Activated T-helper 2 cell treated with anti-CD3 and anti-CD28 coated beads, Interferon-gamma antibody, Interleukin-2, Interleukin-4, amounts not matched to agents 10 μg/mL and 5 μg/mL and 100 μg/mL, durations not matched to agents 14 hours and 24 hours and 36 hours (primary cell): ENCODE measurements around the gene CDC14A. TPM values are rescaled to one million over a fixed set of nuclear protein-coding genes. Genes with fewer than 3 reads are reported as not detected.

Experiments used
- DNase-seq: peaks from one replicate; pipeline ENCODE4 v3.0.0; 2021; ENCODE audit warnings: low spot score
- H3K27ac Mint-ChIP-seq: one replicate; pipeline ENCODE4 v1.8.0; 2021; ENCODE audit warnings: mixed read lengths
- H3K27me3 Mint-ChIP-seq: one replicate; pipeline ENCODE4 v1.8.0; 2021; ENCODE audit warnings: low read depth, mixed read lengths
- H3K36me3 Mint-ChIP-seq: one replicate; pipeline ENCODE4 v1.8.0; 2021; ENCODE audit warnings: low read depth, mixed read lengths
- H3K4me1 Mint-ChIP-seq: one replicate; pipeline ENCODE4 v1.8.0; 2021; ENCODE audit warnings: low read depth, mixed read lengths
- H3K4me3 Mint-ChIP-seq: one replicate; pipeline ENCODE4 v1.8.0; 2021; ENCODE audit warnings: low read depth, mild to moderate bottlenecking, moderate library complexity, mixed read lengths
- H3K9me3 Mint-ChIP-seq: one replicate; pipeline ENCODE4 v1.8.0; 2021; ENCODE audit warnings: mixed read lengths
- intact Hi-C: fragments of 100-400 bp; cut with micrococcal nuclease; formaldehyde crosslinking; loops from one replicate; pipeline ENCODE4 v1.15.1; 2023
- total RNA-seq: library from RNA; stranded (reverse); gene quantifications from 2 replicates; pipeline ENCODE4 v1.2.3, GENCODE V29; 2022

Gene CDC14A
- total RNA-seq, 1 donor from 2014 or later, result 10.3 TPM

- Mint-ChIP-seq H3K9me3 (peaks cover 11% of the 10 kb centered on the region), H3K27ac (no peak overlapping the region), H3K4me1 (peaks cover 34% of the 10 kb centered on the region), H3K36me3 (peaks cover 67% of the 10 kb centered on the region), H3K27me3 (peaks cover 8% of the 10 kb centered on the region), H3K4me3 (no peak overlapping the region)
- intact Hi-C loops, result no loop called here
- no peak for DNase-seq
Measured at GRCh38 chr1:100378956-100379355, 26.6 kb downstream of the CDC14A start.

GRCh38 chr1:100380635-100381034 is 28.3 kb downstream of the CDC14A start:
- Mint-ChIP-seq H3K36me3 (peaks cover 60% of the 10 kb centered on the region), H3K4me3 (no peak overlapping the region), H3K4me1 (peaks cover 25% of the 10 kb centered on the region), H3K27ac (no peak overlapping the region), H3K27me3 (peaks cover 8% of the 10 kb centered on the region), H3K9me3 (no peaks in the 10 kb centered on the region)
- intact Hi-C loops, result loop anchor here (10.0 kb wide), 1 partner anchor 76 kb away; no protein-coding TSS in a partner anchor
- no peak for DNase-seq

- H3K36me3 Mint-ChIP-seq, result peaks cover 49% of the 10 kb centered on the region
- no peak for DNase-seq
- H3K9me3 Mint-ChIP-seq, result no peaks in the 10 kb centered on the region
- no peak overlapping the region for H3K4me3 Mint-ChIP-seq
- H3K27ac Mint-ChIP-seq, result no peak overlapping the region
- peaks cover 8% of the 10 kb centered on the region for H3K27me3 Mint-ChIP-seq
- intact Hi-C loops, result loop anchor here (10.0 kb wide), 1 partner anchor 78 kb away; no protein-coding TSS in a partner anchor
- peaks cover 27% of the 10 kb centered on the region for H3K4me1 Mint-ChIP-seq
Measured at GRCh38 chr1:100382657-100383056, 30.4 kb downstream of the CDC14A start.

DNA sequence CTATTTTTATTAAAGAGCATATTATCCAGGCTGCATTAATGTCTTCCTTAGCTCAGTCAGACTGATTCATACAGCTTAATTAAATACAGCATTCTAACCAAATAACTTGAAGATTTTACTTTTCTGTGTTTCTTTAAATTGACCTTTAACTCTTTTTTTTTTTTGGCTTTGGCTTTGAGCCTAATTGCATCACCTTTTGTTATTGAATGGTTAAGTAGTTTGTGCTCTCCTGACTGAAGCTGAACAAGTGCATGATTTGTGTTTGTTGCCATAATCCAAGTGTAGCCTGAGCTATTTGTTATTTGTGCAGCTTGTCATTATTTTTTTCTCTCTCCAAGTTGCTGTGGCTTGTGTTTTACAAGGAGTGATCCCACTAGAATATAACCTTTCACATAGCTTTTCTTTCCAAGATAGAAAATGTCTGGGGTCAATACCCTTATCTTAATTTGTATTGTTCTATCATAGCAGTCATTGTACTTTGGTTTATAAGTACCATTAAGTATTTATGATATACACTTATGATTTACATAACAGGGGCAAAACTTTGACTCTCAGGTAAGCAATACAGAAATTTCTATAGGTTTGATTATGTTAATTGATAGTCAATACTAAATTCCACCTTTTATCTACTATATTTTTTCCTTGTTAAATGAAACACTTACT is 31.6 kb downstream of the CDC14A start:
- no peak overlapping the region for H3K4me3 Mint-ChIP-seq
- no peak overlapping the region for H3K27ac Mint-ChIP-seq
- H3K36me3 Mint-ChIP-seq, result peaks cover 47% of the 10 kb centered on the region
- peaks cover 8% of the 10 kb centered on the region for H3K27me3 Mint-ChIP-seq
- no peaks in the 10 kb centered on the region for H3K9me3 Mint-ChIP-seq
- intact Hi-C loops, result loop anchor here (10.0 kb wide), 1 partner anchor 79 kb away; no protein-coding TSS in a partner anchor
- DNase-seq, result no peak
- H3K4me1 Mint-ChIP-seq, result peaks cover 24% of the 10 kb centered on the region

GRCh38 chr1:100387209-100387608 is 34.9 kb downstream of the CDC14A start:
- intact Hi-C loops, result loop anchor here (10.0 kb wide), 1 partner anchor 82 kb away; no protein-coding TSS in a partner anchor

GRCh38 chr1:100387657-100388350 is 35.5 kb downstream of the CDC14A start:
- Mint-ChIP-seq H3K27ac (no peak overlapping the region), H3K4me3 (peak overlapping the region; percentile 31), H3K4me1 (peaks cover 27% of the 10 kb centered on the region), H3K27me3 (no peaks in the 10 kb centered on the region), H3K36me3 (peaks cover 40% of the 10 kb centered on the region), H3K9me3 (no peaks in the 10 kb centered on the region)
- intact Hi-C loops, result loop anchor here (10.0 kb wide), 1 partner anchor 83 kb away; no protein-coding TSS in a partner anchor
- no peak for DNase-seq

More at GRCh38 chr1:100387209-100387608, 34.9 kb downstream of the CDC14A start:
- Mint-ChIP-seq H3K4me3 (no peak overlapping the region), H3K36me3 (peaks cover 37% of the 10 kb centered on the region), H3K9me3 (no peaks in the 10 kb centered on the region), H3K27me3 (no peaks in the 10 kb centered on the region), H3K4me1 (peaks cover 26% of the 10 kb centered on the region), H3K27ac (no peak overlapping the region)
- no peak for DNase-seq

GRCh38 chr1:100390531-100390930 is 38.2 kb downstream of the CDC14A start:
- H3K4me3 Mint-ChIP-seq, result no peak overlapping the region
- H3K27me3 Mint-ChIP-seq, result no peaks in the 10 kb centered on the region
- no peak overlapping the region for H3K27ac Mint-ChIP-seq
- H3K36me3 Mint-ChIP-seq, result peaks cover 43% of the 10 kb centered on the region
- no peaks in the 10 kb centered on the region for H3K9me3 Mint-ChIP-seq
- DNase-seq, result no peak
- intact Hi-C loops, result no loop called here
- peaks cover 42% of the 10 kb centered on the region for H3K4me1 Mint-ChIP-seq

DNA sequence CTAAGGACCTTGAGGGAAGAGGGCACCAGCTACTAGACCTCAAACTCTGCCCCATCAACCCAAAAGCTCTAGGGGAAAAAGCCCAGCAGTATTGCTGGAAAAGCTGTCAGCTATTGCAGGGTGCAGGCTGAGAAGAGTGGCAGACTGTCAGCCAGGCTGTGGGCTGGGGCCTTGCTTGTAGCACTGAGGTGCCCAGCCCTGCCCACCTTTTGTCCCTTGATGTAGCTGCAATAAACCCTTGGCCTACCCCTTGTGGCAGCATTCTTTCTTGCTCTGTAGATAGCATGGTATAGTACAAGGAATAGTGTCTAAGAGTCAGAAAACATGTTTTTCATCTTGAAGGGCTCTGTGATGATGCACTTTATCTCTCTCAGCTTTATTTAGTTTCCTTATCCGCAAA is 39.4 kb downstream of the CDC14A start:
- Mint-ChIP-seq H3K4me1 (peaks cover 47% of the 10 kb centered on the region), H3K4me3 (no peak overlapping the region), H3K9me3 (no peaks in the 10 kb centered on the region), H3K27me3 (no peaks in the 10 kb centered on the region), H3K36me3 (peaks cover 55% of the 10 kb centered on the region), H3K27ac (no peak overlapping the region)
- DNase-seq, result no peak
- intact Hi-C loops, result no loop called here

DNA sequence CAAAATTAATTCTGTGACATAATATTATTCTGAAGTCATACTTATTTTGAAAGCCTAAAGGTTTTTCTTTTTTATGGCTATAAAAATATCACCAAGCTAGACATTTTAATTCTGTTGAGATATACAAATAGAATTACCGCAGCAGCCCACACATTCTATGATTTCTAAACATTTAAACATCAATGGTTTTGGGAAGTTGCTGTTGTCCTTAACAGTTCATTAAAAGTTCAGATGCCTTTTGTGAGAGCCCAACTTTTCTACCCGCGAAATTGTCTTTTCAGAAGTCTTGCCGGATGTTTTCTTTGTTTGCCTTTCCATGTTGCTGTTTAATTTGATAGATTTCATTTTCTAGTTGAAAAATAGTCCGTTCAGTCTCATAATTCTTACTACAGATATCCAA is 40.5 kb downstream of the CDC14A start:
- H3K27me3 Mint-ChIP-seq, result no peaks in the 10 kb centered on the region
- no peak for DNase-seq
- no peak overlapping the region for H3K4me3 Mint-ChIP-seq
- H3K9me3 Mint-ChIP-seq, result no peaks in the 10 kb centered on the region
- peaks cover 53% of the 10 kb centered on the region for H3K4me1 Mint-ChIP-seq
- intact Hi-C loops, result no loop called here
- H3K36me3 Mint-ChIP-seq, result peaks cover 55% of the 10 kb centered on the region
- H3K27ac Mint-ChIP-seq, result no peak overlapping the region

DNA sequence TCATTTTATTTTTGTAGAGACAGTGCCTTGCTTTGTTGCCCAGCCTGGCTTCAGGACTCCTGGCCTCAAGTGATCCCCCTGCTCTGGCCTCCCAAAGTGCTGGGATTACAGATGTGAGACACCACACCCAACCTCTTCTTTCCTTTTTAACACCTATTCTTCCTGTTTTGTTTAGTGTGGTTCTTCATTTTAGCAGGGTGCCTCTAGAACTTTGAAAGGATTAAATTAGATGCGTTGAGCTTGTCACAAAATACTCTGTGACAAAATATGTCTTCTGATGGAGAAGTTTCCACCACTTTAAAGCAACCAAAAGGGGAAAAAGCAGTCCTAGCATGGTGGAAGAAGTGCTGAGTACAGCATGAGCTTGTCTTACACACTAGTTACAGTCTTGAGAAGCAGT is 42.0 kb downstream of the CDC14A start:
- no peak for DNase-seq
- H3K4me1 Mint-ChIP-seq, result peaks cover 58% of the 10 kb centered on the region
- H3K4me3 Mint-ChIP-seq, result peak overlapping the region; percentile 15
- H3K27ac Mint-ChIP-seq, result peak overlapping the region; percentile 6
- intact Hi-C loops, result no loop called here
- no peaks in the 10 kb centered on the region for H3K9me3 Mint-ChIP-seq
- H3K27me3 Mint-ChIP-seq, result no peaks in the 10 kb centered on the region
- H3K36me3 Mint-ChIP-seq, result peaks cover 60% of the 10 kb centered on the region

GRCh38 chr1:100395913-100396312 is 43.6 kb downstream of the CDC14A start:
- intact Hi-C loops, result loop anchor here (2.0 kb wide), 2 partner anchors 19 to 43 kb away; partner anchors contain the start of gene CDC14A
- Mint-ChIP-seq H3K9me3 (no peaks in the 10 kb centered on the region), H3K27ac (no peak overlapping the region), H3K36me3 (peaks cover 48% of the 10 kb centered on the region), H3K27me3 (no peaks in the 10 kb centered on the region), H3K4me3 (no peak overlapping the region), H3K4me1 (peaks cover 64% of the 10 kb centered on the region)
- no peak for DNase-seq

DNA sequence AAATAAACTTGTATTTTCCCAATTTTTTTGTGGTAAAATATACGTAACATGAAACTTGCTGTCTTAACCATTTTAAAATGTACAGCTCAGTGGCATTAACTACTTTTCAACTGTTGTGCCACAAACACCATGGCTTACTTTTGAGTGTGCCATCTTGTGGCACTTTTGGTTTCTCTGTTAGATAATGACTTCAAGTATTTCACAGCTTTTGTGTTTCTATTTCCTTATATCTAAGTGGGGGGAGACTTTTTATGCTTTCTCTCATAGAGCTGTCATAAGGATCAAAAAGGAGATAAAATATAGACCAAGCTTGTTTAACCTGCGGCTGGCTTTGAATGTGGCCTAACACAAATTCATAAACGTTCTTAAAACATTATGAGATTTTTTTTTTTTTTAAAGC is 44.3 kb downstream of the CDC14A start:
- no peak overlapping the region for H3K4me3 Mint-ChIP-seq
- no peak for DNase-seq
- H3K27me3 Mint-ChIP-seq, result no peaks in the 10 kb centered on the region
- peak overlapping the region; percentile 27 for H3K27ac Mint-ChIP-seq
- intact Hi-C loops, result loop anchor here (2.0 kb wide), 2 partner anchors 20 to 44 kb away; partner anchors contain the start of gene CDC14A
- no peaks in the 10 kb centered on the region for H3K9me3 Mint-ChIP-seq
- H3K36me3 Mint-ChIP-seq, result peaks cover 46% of the 10 kb centered on the region
- H3K4me1 Mint-ChIP-seq, result peaks cover 68% of the 10 kb centered on the region

- DNase-seq, result no peak
- peaks cover 49% of the 10 kb centered on the region for H3K36me3 Mint-ChIP-seq
- no peaks in the 10 kb centered on the region for H3K9me3 Mint-ChIP-seq
- intact Hi-C loops, result loop anchor here (2.0 kb wide), 2 partner anchors 21 to 45 kb away; partner anchors contain the start of gene CDC14A
- no peak overlapping the region for H3K27ac Mint-ChIP-seq
- peaks cover 71% of the 10 kb centered on the region for H3K4me1 Mint-ChIP-seq
- H3K27me3 Mint-ChIP-seq, result no peaks in the 10 kb centered on the region
- no peak overlapping the region for H3K4me3 Mint-ChIP-seq
Measured at GRCh38 chr1:100397681-100398080, 45.4 kb downstream of the CDC14A start.
